ENCODE data around the gene CYB5RL.
"Not testable (repeated sequence)": the region's sequence is repeated elsewhere in the genome, so short reads cannot be mapped to it uniquely, and the experiment has no call there.

CYB5RL gene

GRCh38 chr1:54225986-54226559 lies 26.2 kb upstream of the CYB5RL start:
- no peak for DNase-seq (ENCODE audit: low read depth in 3 of 3)

DNA sequence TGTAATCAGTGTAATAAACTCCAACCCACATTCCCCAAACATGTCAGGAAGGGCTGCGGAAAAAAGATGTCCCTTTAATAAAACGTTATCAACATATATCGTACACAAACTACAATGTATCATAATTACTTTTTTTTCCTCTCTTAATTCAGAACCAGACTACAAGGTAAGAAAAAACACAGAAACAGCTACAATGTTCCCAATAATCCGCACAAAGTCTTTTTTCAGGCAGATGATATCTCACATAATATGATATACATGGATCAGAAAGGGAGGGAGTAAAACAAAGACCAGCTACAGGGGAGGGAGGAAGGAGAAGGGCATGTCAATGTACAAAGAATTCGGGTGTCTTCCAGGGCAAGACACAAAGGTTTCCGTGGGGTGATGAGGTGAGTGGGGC lies 25.5 kb upstream of the CYB5RL start:
- DNase-seq (ENCODE audit: low read depth in 3 of 3): no peak

- no peak for DNase-seq (ENCODE audit: low read depth in 3 of 3)
Observed at GRCh38 chr1:54224233-54224632, 24.4 kb upstream of the CYB5RL start.

DNA sequence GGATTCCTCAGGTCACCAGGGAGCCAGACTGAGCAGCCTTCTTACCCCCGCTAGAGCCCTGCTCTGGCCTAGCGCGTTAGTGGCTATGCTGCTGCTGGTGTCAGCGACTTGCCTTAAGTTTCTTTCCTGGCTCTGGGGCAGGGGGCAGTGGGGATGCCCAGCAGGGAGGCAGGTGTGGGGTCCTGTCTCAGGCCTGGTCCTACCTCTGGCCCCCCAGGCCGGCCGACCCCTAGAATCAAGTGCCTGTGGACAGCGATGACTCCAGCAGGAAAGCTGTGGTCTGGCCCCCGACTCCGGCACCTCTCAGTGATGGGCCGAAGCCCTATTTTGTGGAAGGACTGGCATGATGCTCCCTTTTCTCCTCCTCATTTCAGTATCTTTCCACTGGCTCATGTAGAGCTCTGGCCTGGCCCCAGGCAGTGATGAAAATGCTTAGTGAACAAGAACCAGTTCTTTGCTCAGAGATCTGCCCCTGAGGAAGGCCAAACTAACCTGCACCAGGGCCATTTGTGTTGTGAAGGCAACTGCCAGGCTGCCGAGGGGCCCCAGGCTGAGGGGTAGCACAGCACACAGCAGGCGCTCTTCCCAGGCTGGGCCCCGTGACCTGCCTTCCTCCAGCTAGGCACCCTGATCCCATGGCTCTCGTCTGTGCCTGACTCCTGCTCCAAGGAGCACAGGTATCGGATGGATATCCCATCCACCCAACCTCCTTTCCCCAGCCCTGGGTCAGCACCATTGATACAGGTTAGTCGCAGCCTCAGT lies 23.8 kb upstream of the CYB5RL start:
- no peak for DNase-seq (ENCODE audit: low read depth in 3 of 3)

DNA sequence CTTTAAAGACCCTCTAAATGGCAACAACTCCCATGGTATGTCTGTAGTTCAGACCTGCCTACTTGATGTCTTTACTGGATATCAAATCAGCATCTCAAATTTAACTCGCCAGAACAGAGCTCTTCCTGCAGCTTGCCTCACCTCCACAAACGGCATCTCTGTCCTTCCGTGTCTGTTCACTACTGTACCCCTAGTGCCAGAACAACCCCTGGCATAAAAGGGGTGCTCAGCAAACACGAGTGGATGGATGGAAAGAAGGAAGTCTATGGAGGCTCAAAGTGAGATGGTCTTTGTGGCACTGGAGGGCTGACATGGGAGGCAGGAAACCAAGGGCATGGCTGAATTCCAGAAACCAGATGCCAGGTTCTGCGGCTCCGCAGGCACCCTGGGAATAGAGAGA lies 22.9 kb upstream of the CYB5RL start:
- no peak for DNase-seq (ENCODE audit: low read depth in 3 of 3)

DNA sequence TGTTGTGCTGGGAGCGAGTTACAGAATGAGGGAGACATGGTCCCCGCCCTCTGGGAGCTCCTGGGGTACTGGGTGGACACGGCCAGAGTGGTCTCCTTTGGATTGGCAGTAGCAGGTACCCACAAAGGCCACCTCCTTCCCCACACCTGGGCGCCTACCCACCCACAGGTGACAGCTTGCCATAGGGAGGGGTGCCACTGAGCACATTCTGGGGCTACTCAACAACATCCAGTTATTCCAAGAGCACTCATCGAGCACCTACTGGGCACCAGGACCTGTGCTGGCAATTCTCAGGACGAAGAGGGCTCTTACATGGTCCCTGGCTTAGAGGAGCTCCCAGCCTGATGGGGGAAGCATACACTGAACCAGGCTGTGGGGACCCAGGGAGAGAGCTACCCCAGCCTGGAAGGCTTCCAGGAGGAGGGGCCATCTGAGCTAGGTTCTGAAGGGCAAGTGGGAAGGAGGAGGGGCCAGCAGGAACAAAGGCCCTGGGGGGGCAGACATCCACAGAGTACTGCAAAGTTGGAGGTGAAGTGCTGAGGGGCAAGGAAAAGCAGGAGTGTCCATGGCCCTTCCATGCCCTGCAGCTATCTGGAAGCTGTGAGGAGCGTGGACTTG lies 22.1 kb upstream of the CYB5RL start:
- no peak for DNase-seq (ENCODE audit: low read depth in 3 of 3)

DNA sequence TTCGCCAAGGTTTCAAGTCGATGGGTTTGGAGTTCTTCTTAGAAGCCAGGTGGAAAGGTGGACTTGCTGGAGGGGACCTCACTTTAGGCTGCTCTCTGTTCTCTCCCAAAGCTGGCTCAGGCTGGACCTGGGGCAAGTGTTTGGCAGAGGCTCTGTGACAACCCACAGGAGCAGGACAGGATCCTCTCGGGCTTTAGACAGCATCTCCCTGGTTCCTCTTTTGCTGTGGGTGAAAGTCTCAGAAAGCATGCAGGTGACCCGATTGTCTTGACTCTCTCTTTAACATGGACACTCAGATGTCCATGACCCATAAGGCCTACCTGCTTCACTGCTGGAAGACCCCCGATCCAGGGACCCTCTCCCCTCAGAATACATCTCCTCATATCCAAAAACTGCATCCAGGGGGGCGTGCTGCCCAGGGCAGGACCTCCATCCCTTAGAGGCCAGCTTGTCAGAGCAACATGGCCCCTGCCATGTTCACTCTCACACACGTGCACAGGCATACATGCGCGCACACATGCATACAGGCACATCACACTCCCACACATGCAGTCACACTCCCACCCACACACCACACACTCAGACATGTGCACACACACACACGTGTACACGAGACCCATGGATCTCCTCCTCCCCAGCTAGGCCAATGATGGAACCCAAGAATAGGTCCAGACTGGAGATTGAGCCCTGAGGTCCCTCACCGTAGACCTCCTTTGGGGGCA lies 21.4 kb upstream of the CYB5RL start:
- DNase-seq (ENCODE audit: low read depth in 3 of 3): no peak

DNA sequence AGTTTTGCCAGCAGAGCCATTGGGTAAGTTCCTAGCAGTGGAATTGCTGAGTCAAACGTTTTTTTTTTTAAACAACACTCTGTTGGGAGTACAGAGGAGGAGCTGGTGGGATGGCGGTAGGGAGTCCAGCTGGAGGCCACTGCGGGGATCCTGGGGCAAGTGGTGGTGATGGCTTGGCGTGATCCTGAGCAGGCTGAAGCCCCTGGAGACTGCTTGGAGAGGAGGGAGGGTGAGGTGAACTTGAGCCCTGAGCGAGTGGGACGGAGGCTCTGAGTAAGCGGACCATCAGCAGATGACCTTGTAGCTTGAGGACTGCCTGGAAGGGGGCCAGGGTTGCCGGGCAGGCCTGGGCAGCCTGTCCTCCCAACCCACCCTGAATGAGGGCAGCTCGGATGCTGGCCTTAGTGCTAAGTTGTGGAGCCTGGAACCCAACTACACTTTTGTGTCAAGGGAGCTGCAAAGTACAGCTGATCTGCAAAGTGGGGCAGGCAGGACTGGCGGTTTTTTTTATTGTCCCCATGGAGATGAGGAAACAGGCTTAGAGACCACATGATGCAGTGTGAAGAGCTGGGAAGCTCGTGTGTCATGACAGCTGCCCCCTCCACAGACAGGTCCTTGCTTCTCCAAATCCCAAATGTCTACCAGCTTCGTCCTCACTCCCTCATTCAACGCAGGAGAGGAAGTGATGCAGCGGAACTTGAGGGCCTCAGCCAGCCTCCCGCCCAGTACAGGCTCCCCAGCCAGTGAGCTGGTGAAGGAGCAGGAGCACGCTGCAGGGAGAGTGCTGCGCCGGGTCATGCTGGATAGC lies 20.4 kb upstream of the CYB5RL start:
- DNase-seq (ENCODE audit: low read depth in 3 of 3): no peak

GRCh38 chr1:54219688-54220003 lies 19.8 kb upstream of the CYB5RL start:
- no peak for DNase-seq (ENCODE audit: low read depth in 3 of 3)

DNA sequence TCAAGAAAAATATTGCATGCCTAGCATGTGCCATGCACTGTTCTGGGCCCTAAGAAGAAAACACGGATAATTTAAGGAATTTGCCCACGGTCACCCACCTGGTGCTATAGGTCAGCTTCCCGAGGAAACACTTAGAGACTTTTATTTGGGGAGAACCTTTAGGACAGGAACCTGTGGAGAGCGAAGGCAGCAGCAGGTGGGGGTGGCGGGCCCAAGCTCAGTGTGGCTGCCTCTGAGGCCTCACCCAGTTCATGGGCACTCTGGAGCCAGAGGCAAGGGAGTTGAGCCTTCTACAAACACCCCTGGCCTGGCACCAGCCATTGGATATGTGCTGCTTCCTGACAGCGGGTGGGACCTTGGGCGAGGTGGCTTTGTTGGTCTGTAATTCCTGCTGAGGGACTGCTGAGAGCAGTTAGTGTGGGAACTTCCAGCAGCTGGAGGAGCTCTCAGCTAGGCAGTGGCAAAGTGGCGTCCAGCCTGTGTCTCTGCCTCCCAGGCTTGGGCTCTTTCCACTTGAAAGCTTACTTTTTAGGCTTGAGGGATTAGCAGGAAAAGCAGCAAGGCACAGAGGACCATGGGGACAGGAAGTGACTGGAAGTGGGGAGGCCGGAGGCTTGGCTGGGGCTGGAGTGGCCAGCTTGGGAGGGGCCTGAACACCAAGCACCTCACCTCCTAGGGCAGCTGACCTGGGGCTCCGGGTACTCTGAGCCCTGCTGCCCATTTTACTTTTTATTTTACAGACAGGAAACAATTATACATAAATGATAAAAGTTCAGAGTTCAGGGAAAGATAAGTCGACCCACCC lies 19.3 kb upstream of the CYB5RL start:
- no peak for DNase-seq (ENCODE audit: low read depth in 3 of 3)

GRCh38 chr1:54215523-54215922 lies 15.7 kb upstream of the CYB5RL start:
- no peak for DNase-seq (ENCODE audit: low read depth in 3 of 3)

- DNase-seq (ENCODE audit: low read depth in 3 of 3): no peak
Observed at GRCh38 chr1:54212872-54213271, 13.0 kb upstream of the CYB5RL start.

DNA sequence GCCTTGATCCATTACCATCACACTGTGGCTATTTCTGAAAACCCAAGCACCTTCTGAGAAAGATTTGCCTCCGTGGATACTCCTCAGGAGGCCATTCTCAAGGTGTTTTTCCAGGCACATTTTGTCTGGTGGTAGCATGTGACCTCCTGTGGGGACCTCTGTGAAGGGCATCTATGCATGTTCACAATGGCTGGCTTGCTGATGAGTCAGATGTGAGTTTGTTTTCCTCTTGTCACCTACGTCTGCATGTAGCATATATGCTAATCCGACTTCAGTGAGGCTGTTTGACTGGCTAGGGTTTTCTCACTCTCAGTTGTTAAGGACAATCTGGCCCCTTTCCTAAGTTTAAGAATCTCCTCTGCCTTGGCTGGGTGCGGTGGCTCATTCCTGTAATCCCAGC lies 8.1 kb upstream of the CYB5RL start:
- not testable (repeated sequence) for DNase-seq (ENCODE audit: low read depth in 3 of 3)

GRCh38 chr1:54207287-54207686 lies 7.5 kb upstream of the CYB5RL start:
- no peak for DNase-seq (ENCODE audit: low read depth in 3 of 3)

- DNase-seq (ENCODE audit: low read depth in 3 of 3): no peak
Observed at GRCh38 chr1:54204199-54204598, 4.4 kb upstream of the CYB5RL start.

GRCh38 chr1:54200519-54200997 lies 728 bp upstream of the CYB5RL start:
- DNase-seq (ENCODE audit: low read depth in 3 of 3): no peak

GRCh38 chr1:54199151-54199764 lies 572 bp downstream of the CYB5RL start:
- DNase-seq (ENCODE audit: low read depth in 3 of 3): no peak

DNA sequence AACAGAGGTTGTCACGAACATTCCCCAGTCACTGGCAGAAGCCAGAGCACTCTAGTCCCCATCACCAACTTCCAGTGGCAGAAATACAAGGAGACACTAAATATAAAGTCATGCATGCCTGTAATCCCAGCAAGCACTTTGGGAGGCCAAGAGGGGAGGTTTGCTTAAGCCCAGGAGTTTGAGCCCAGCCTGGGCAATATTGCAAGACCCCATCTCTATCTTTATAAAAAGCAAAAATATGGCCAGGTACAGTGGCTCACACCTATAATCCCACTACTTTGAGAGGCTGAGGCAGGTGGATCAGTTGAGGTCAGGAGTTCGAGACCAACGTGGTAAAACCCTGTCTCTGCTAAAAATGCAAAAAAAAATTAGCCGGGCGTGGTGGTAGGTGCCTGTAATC lies 6.4 kb downstream of the CYB5RL start:
- DNase-seq (ENCODE audit: low read depth in 3 of 3): no peak

GRCh38 chr1:54191525-54191924 lies 8.3 kb downstream of the CYB5RL start:
- DNase-seq (ENCODE audit: low read depth in 3 of 3): no peak

- no peak for DNase-seq (ENCODE audit: low read depth in 3 of 3)
Observed at GRCh38 chr1:54190526-54190925, 9.3 kb downstream of the CYB5RL start.

DNA sequence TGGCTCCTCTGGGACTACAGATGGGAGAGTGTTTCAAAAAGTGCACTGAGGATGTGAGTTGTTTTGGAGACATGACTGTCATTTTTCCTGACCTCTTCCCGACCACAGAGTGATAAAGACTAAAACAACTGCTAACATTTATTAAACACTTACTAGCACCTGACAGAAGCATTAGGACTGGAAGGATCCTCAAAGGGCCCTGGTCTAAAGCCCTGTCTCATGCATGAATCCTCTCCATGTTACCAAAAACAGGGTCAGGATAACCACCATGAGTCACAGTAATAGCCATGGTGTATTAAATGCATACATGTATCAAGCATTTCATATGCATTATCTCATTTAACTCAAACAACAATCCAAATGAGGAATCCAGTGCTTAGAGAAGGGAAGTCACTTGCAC lies 11.5 kb downstream of the CYB5RL start:
- DNase-seq (ENCODE audit: low read depth in 3 of 3): no peak

Data from stimulated activated CD4-positive, alpha-beta T cell treated with anti-CD3 and anti-CD28 coated beads, TNF-alpha, amount 100 ng/mL, for 48 hours (primary cell).